ENCODE measurements around the gene PTBP3.
"Not testable (repeated sequence)": the region's sequence is repeated elsewhere in the genome, so short reads cannot be mapped to it uniquely, and the experiment has no call there.

PTBP3 gene

GRCh38 chr9:112193572-112194288 lies 139.7 kb downstream of the PTBP3 start:
- no peak for DNase-seq

GRCh38 chr9:112190320-112190719 lies 143.1 kb downstream of the PTBP3 start:
- DNase-seq: not testable (repeated sequence)

GRCh38 chr9:112188884-112189283 lies 144.5 kb downstream of the PTBP3 start:
- no peak for DNase-seq

GRCh38 chr9:112187404-112187803 lies 146.0 kb downstream of the PTBP3 start:
- DNase-seq: no peak

- DNase-seq: no peak
Observed at GRCh38 chr9:112186695-112187094, 146.7 kb downstream of the PTBP3 start.

- DNase-seq: no peak
Observed at GRCh38 chr9:112184946-112185345, 148.5 kb downstream of the PTBP3 start.

- DNase-seq: no peak
Observed at GRCh38 chr9:112184221-112184620, 149.2 kb downstream of the PTBP3 start.

GRCh38 chr9:112180387-112180881 lies 153.0 kb downstream of the PTBP3 start:
- no peak for DNase-seq

GRCh38 chr9:112179816-112180215 lies 153.6 kb downstream of the PTBP3 start:
- DNase-seq: no peak

- no peak for DNase-seq
Observed at GRCh38 chr9:112176524-112176923, 156.9 kb downstream of the PTBP3 start.

- DNase-seq: no peak
Observed at GRCh38 chr9:112175796-112176315, 157.6 kb downstream of the PTBP3 start.

- DNase-seq: peak; percentile 60
Observed at GRCh38 chr9:112174965-112175795, 158.2 kb downstream of the PTBP3 start, which contains the start of gene SUSD1. Gene SUSD1 (minus strand): TSS chr9:112175297. CDS start chr9:112175235, 62 bp downstream.

GRCh38 chr9:112174222-112174964 lies 159.0 kb downstream of the PTBP3 start:
- DNase-seq: peak; percentile 61

GRCh38 chr9:112173489-112174221 lies 159.8 kb downstream of the PTBP3 start:
- DNase-seq: no peak

GRCh38 chr9:112170968-112171367 lies 162.5 kb downstream of the PTBP3 start:
- no peak for DNase-seq

- DNase-seq: no peak
Observed at GRCh38 chr9:112170235-112170634, 163.2 kb downstream of the PTBP3 start.

GRCh38 chr9:112169368-112169767 lies 164.1 kb downstream of the PTBP3 start:
- no peak for DNase-seq

GRCh38 chr9:112168197-112168596 lies 165.2 kb downstream of the PTBP3 start:
- no peak for DNase-seq

Measured in right forelimb (tissue), 1 donor.